Osteocyte (in vitro differentiated cells): Measurements from ENCODE around the gene TPCN1. TPM values are rescaled to one million over a fixed set of nuclear protein-coding genes. Genes with fewer than 3 reads are reported as not detected.
A peak's percentile ranks its signal among the peaks of the same experiment; 100 is the strongest.

ENCODE experiments used
- DNase-seq: peaks from one replicate; pipeline ENCODE4 v3.0.0; 2021; ENCODE audit warnings: mixed read lengths; ENCODE audit not compliant: unreplicated experiment; ENCODE audit errors: extremely low spot score
- H3K27ac Mint-ChIP-seq: one replicate; pipeline ENCODE4 v1.8.0; 2021; ENCODE audit warnings: mild to moderate bottlenecking, mixed read lengths; ENCODE audit not compliant: unreplicated experiment
- H3K27me3 Mint-ChIP-seq: one replicate; pipeline ENCODE4 v1.8.0; 2021; ENCODE audit warnings: mixed read lengths; ENCODE audit not compliant: unreplicated experiment
- H3K36me3 Mint-ChIP-seq: one replicate; pipeline ENCODE4 v1.8.0; 2021; ENCODE audit warnings: mixed read lengths; ENCODE audit not compliant: unreplicated experiment
- H3K4me1 Mint-ChIP-seq: one replicate; pipeline ENCODE4 v1.8.0; 2021; ENCODE audit warnings: mixed read lengths; ENCODE audit not compliant: unreplicated experiment
- H3K4me3 Mint-ChIP-seq: one replicate; pipeline ENCODE4 v1.8.0; 2021; ENCODE audit warnings: mild to moderate bottlenecking, moderate library complexity, mixed read lengths; ENCODE audit not compliant: unreplicated experiment
- H3K9me3 Mint-ChIP-seq: one replicate; pipeline ENCODE4 v1.8.0; 2021; ENCODE audit warnings: mixed read lengths; ENCODE audit not compliant: unreplicated experiment
- CTCF ChIP-seq: fragments of 200-600 bp; sonication (generic); IDR thresholded peaks from 2 replicates; pipeline ENCODE4 v1.5.0; 2021; ENCODE audit warnings: antibody characterized with exemption, mild to moderate bottlenecking, moderate library complexity
- total RNA-seq: library from RNA; stranded (reverse); gene quantifications from 2 replicates; pipeline ENCODE4 v1.2.1, GENCODE V29; 2021

TPCN1 gene
- total RNA-seq, 1 donor from 2014 or later, result 80.6 TPM

GRCh38 chr12:113276306-113276705 lies 55.0 kb downstream of the TPCN1 start:
- H3K27ac Mint-ChIP-seq, result no peak overlapping the region
- peaks cover 22% of the 10 kb centered on the region for H3K4me1 Mint-ChIP-seq
- peaks cover 28% of the 10 kb centered on the region for H3K36me3 Mint-ChIP-seq
- H3K9me3 Mint-ChIP-seq, result no peaks in the 10 kb centered on the region
- DNase-seq, result no peak
- no peak overlapping the region for H3K4me3 Mint-ChIP-seq
- no peaks in the 10 kb centered on the region for H3K27me3 Mint-ChIP-seq
- TF ChIP-seq CTCF, result no peak

- no peak for TF ChIP-seq CTCF
- Mint-ChIP-seq H3K27me3 (no peaks in the 10 kb centered on the region), H3K36me3 (peaks cover 26% of the 10 kb centered on the region), H3K27ac (no peak overlapping the region), H3K9me3 (no peaks in the 10 kb centered on the region), H3K4me3 (no peak overlapping the region), H3K4me1 (peaks cover 15% of the 10 kb centered on the region)
- no peak for DNase-seq
These were observed 55.8 kb downstream of the TPCN1 start for GRCh38 chr12:113276946-113277500.

GRCh38 chr12:113277511-113277910 lies 56.2 kb downstream of the TPCN1 start:
- no peaks in the 10 kb centered on the region for H3K9me3 Mint-ChIP-seq
- no peaks in the 10 kb centered on the region for H3K27me3 Mint-ChIP-seq
- no peak overlapping the region for H3K27ac Mint-ChIP-seq

GRCh38 chr12:113278141-113278540 lies 56.9 kb downstream of the TPCN1 start:
- H3K27ac Mint-ChIP-seq, result peak overlapping the region; percentile 28
- H3K4me3 Mint-ChIP-seq, result no peak overlapping the region
- no peaks in the 10 kb centered on the region for H3K9me3 Mint-ChIP-seq
- H3K27me3 Mint-ChIP-seq, result no peaks in the 10 kb centered on the region
- no peak for TF ChIP-seq CTCF
- H3K4me1 Mint-ChIP-seq, result peaks cover 4% of the 10 kb centered on the region
- peaks cover 26% of the 10 kb centered on the region for H3K36me3 Mint-ChIP-seq
- no peak for DNase-seq

More at GRCh38 chr12:113277511-113277910, 56.2 kb downstream of the TPCN1 start:
- peaks cover 10% of the 10 kb centered on the region for H3K4me1 Mint-ChIP-seq
- TF ChIP-seq CTCF, result no peak
- no peak for DNase-seq
- H3K4me3 Mint-ChIP-seq, result no peak overlapping the region
- H3K36me3 Mint-ChIP-seq, result peaks cover 26% of the 10 kb centered on the region

GRCh38 chr12:113278633-113279032 lies 57.4 kb downstream of the TPCN1 start:
- DNase-seq, result no peak
- H3K4me3 Mint-ChIP-seq, result no peak overlapping the region
- H3K36me3 Mint-ChIP-seq, result peaks cover 26% of the 10 kb centered on the region
- no peaks in the 10 kb centered on the region for H3K9me3 Mint-ChIP-seq
- no peaks in the 10 kb centered on the region for H3K27me3 Mint-ChIP-seq
- no peak overlapping the region for H3K27ac Mint-ChIP-seq
- no peak for TF ChIP-seq CTCF
- H3K4me1 Mint-ChIP-seq, result no peaks in the 10 kb centered on the region
